Cardiac muscle cell (in vitro differentiated cells and primary cell): ENCODE measurements around the gene PRG2. TPM values are rescaled to one million over a fixed set of nuclear protein-coding genes. Genes with fewer than 3 reads are reported as not detected.

Source experiments
- DNase-seq, 2 donors: peaks; one replicate each; pipeline versions ENCODE4 v3.0.0 to v3.0.0-alpha.2; 2010 to 2017; ENCODE audit warnings: low read depth in 1 of 2, low spot score in 1 of 2
- H3K27ac ChIP-seq: fragments of 200-600 bp; sonication (generic); 2 replicates; pipeline ENCODE4 v1.5.1; 2016
- H3K27me3 ChIP-seq: fragments of 200-600 bp; sonication (generic); 2 replicates; pipeline ENCODE4 v1.6.0; 2016; ENCODE audit warnings: control low read depth
- H3K36me3 ChIP-seq: fragments of 200-600 bp; sonication (generic); 2 replicates; pipeline ENCODE4 v1.5.1; 2016; ENCODE audit warnings: control low read depth
- H3K4me1 ChIP-seq: fragments of 200-600 bp; sonication (generic); 2 replicates; pipeline ENCODE4 v1.8.1; 2017; ENCODE audit warnings: low read depth, mild to moderate bottlenecking, mixed run types
- H3K4me3 ChIP-seq: fragments of 200-600 bp; sonication (generic); 2 replicates; pipeline ENCODE4 v1.5.1; 2016; ENCODE audit warnings: mild to moderate bottlenecking
- H3K9me3 ChIP-seq: fragments of 200-600 bp; sonication (generic); 2 replicates; pipeline ENCODE4 v1.5.1; 2017; ENCODE audit warnings: low read depth, mild to moderate bottlenecking, control low read depth
- polyA plus RNA-seq: library from polyadenylated mRNA; unstranded; fragments of >200 nt; fragmentation: Nextera tagmentation; extraction: Ambion mirVana; gene quantifications from 2 replicates; pipeline ENCODE4 v1.2.1, GENCODE V29; 2016
- total RNA-seq: library from RNA; depleted of rRNA; stranded (reverse); fragments of >200 nt; gene quantifications from 2 replicates; pipeline ENCODE4 v1.2.3, GENCODE V29; 2016
- TF ChIP-seq, protein P1 (sequence below): IDR thresholded peaks from 2 replicates; pipeline ENCODE4 v1.5.1; 2012; ENCODE audit warnings: low read depth, mild to moderate bottlenecking, low read length

The PRG2 gene
- total and polyA plus RNA-seq, 2 experiments from 2014 or later: not detected

DNA sequence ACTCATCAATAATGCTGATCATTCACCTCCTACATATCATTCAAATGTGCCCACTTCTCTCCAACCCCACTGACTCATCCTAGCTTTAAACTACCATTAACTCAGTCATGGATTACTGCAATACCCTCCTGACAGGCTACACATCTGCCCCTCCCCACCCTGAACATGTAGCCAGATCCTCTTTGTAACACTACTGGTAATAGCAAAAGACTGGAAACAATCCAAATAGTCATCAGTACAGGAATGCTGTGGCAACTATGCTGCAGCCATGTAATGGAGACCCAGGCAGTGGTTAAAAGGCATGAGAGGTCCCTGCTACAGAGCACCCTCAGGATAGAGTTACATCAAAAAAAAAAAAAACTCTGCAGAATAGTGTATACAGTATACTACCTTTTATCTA lies 19.8 kb upstream of the PRG2 start:
- Histone ChIP-seq H3K4me3 (no peak overlapping the region), H3K27ac (no peak overlapping the region), H3K4me1 (no peaks in the 10 kb centered on the region), H3K36me3 (no peaks in the 10 kb centered on the region), H3K9me3 (no peaks in the 10 kb centered on the region), H3K27me3 (no peaks in the 10 kb centered on the region)
- TF ChIP-seq, protein P1, sequence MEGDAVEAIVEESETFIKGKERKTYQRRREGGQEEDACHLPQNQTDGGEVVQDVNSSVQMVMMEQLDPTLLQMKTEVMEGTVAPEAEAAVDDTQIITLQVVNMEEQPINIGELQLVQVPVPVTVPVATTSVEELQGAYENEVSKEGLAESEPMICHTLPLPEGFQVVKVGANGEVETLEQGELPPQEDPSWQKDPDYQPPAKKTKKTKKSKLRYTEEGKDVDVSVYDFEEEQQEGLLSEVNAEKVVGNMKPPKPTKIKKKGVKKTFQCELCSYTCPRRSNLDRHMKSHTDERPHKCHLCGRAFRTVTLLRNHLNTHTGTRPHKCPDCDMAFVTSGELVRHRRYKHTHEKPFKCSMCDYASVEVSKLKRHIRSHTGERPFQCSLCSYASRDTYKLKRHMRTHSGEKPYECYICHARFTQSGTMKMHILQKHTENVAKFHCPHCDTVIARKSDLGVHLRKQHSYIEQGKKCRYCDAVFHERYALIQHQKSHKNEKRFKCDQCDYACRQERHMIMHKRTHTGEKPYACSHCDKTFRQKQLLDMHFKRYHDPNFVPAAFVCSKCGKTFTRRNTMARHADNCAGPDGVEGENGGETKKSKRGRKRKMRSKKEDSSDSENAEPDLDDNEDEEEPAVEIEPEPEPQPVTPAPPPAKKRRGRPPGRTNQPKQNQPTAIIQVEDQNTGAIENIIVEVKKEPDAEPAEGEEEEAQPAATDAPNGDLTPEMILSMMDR: no peak
- DNase-seq: peak in 1 of 2 donors; percentile 60

DNA sequence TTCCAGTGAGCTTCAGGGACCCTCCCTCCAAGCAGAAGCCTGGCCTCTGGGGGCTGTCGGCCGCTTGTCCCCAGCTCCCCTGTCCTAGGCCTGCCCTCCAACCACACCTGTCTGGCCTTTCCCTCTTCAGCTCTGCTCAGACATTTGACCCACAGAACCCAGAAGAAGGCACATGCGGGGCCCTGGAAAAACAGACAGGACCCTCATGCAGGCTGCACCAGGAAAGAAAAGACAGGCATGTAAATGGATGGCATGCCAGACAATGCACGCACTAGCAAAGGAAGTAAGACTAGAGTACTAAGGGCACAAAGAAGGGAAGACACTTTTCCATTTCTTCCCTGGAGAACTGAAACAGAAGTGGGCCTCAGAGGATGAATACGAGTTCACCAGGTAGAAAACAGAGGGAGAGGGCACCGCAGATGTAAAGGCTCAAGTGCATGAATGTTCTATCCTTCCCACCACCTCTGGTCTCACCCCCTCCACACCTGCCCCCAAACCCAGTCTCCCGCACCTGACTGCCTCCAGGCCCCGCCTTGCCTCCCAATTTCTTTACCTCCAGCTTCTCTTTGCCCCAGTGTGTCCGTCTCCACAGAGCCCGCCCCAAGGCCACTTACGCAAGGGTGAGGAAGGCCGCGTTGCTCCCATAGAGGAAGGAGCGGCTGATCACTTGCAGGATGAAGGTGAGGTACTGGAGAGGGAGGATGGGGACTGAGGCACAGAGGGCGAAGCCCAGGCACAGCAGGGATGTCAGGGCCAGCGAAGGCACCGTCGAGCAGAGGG lies 19.1 kb upstream of the PRG2 start:
- Histone ChIP-seq H3K27me3 (no peaks in the 10 kb centered on the region), H3K4me3 (no peak overlapping the region), H3K36me3 (no peaks in the 10 kb centered on the region), H3K4me1 (no peaks in the 10 kb centered on the region), H3K9me3 (no peaks in the 10 kb centered on the region), H3K27ac (no peak overlapping the region)
- TF ChIP-seq, protein P1: no peak
- DNase-seq: no peak

DNA sequence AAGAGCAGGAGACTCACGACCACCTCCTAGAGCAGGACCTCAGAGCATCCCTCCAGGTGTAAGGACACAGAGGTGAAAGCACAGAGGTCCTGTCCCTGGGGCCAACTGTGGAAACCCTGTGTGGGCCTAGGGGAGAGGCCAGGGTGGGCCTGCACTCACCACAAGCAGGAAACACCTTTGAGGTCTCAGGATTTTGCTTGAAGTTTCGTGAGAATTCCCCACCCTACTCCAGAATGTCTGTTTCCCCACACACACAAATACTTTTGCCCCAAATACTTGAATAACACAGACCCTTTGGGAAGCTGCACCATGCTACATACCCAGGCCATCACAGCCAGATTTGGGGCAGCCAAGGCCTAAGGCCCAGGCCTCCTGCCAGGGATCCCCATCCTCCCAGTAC lies 18.3 kb upstream of the PRG2 start:
- TF ChIP-seq, protein P1: no peak
- no peaks in the 10 kb centered on the region for H3K36me3 ChIP-seq
- H3K27ac ChIP-seq: no peak overlapping the region
- DNase-seq: no peak
- no peaks in the 10 kb centered on the region for H3K4me1 ChIP-seq
- no peak overlapping the region for H3K4me3 ChIP-seq
- H3K9me3 ChIP-seq: no peaks in the 10 kb centered on the region
- no peaks in the 10 kb centered on the region for H3K27me3 ChIP-seq

DNA sequence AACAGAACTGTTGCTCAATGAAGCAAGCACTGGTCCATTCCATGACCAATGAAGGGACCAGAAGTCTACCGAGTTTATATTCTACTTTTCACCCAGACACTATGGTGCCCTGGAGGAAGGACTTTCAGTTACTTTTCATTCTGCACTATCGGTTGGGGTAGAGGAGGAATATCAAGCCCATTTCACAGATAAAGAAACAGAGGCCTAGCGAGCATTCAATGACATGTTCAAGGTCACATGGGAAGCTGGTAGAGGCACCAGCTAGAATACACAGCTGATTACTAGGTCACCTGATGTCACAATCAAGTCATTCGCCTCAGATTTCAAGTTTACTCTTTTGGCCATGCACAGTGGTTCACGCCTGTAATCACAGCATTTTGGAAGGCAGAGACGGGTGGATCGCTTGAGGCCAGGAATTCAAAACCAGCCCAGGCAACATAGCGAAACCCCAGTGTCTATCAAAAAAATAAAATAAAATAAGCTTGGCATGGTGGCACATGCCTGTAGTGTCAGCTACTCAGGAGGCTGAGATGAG lies 17.6 kb upstream of the PRG2 start:
- Histone ChIP-seq H3K27me3 (no peaks in the 10 kb centered on the region), H3K9me3 (no peaks in the 10 kb centered on the region), H3K27ac (no peak overlapping the region), H3K4me1 (no peaks in the 10 kb centered on the region), H3K4me3 (no peak overlapping the region), H3K36me3 (no peaks in the 10 kb centered on the region)
- DNase-seq: no peak
- TF ChIP-seq, protein P1: no peak

DNA sequence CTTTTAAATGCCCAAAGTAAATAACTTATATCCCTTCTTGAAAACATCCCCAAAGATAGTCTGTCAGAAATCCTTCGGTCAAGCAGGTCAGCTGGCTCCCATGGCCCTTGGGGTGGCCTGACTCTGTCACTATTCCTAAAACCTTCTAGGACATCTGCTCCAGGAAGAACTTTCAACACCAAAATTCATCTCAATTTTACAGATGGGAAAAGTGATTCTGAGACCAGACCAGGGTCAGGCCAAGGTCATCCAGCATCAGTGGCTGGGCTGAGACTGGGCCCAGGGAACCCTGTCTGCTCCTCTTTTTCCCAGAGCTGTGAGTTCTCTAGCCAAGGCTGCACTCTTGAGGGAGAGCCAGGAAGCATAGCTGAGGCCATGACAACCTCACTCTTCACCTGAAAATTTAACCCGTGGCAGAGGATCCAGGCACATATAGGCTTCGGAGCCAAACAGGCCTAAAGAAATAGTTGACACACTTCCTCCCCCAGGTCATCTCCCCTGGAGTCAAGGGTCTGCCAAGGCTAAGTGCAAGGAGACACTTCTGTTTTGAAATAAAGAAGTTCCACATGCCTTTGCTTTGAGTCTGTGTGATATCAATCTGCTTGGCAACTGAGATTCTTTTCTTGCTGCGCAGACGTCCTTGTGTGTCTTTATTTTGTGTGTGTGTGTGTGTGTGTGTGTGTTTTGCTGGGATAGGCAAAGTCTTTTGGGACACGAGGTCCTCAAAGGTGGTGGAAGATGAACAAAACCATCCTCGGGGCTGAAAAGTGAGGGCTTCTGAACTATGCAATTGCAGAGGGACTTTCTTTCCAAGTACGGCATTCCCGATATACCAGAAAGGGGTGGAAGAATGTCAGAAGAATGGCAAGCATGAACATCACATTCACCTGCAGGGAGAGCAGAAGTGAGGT lies 16.8 kb upstream of the PRG2 start:
- DNase-seq: no peak
- Histone ChIP-seq H3K9me3 (no peaks in the 10 kb centered on the region), H3K4me1 (no peaks in the 10 kb centered on the region), H3K27ac (no peak overlapping the region), H3K4me3 (no peak overlapping the region), H3K27me3 (no peaks in the 10 kb centered on the region), H3K36me3 (no peaks in the 10 kb centered on the region)
- TF ChIP-seq, protein P1: no peak
